Esophagus muscularis mucosa (tissue), 4 donors: ENCODE measurements around the gene LRFN5. TPM values are rescaled to one million over a fixed set of nuclear protein-coding genes. Genes with fewer than 3 reads are reported as not detected.
"Not testable (repeated sequence)": the region's sequence is repeated elsewhere in the genome, so short reads cannot be mapped to it uniquely, and the experiment has no call there.

Source experiments
- DNase-seq: peaks from one replicate; pipeline ENCODE4 v3.0.0-alpha.2; 2017; ENCODE audit errors: extremely low spot score
- H3K27ac ChIP-seq, 4 donors: fragments of 200-600 bp; sonication (generic); replicated peaks in 1 of 4; 1 replicate in 3 of 4; 2 replicates in 1 of 4; pipeline ENCODE4 v1.5.1; 2016 to 2019; ENCODE audit warnings: mild to moderate bottlenecking in 1 of 4
- H3K27me3 ChIP-seq, 4 donors: fragments of 200-600 bp; sonication (generic); one replicate each; pipeline versions ENCODE4 v1.5.1 to v1.6.0; 2016 to 2019
- H3K36me3 ChIP-seq, 4 donors: fragments of 200-600 bp; sonication (generic); one replicate each; pipeline ENCODE4 v1.5.1; 2016 to 2019
- H3K4me1 ChIP-seq, 4 donors: fragments of 200-600 bp; sonication (generic); one replicate each; pipeline ENCODE4 v1.5.1; 2016 to 2019
- H3K4me3 ChIP-seq, 4 donors: fragments of 200-600 bp; sonication (generic); 1 replicate in 2 of 4; 2 replicates in 2 of 4; pipeline ENCODE4 v1.5.1; 2016 to 2019; ENCODE audit warnings: mild to moderate bottlenecking in 4 of 4, moderate library complexity in 1 of 4
- H3K9me3 ChIP-seq, 4 donors: fragments of 200-600 bp; sonication (generic); 1 replicate in 3 of 4; 2 replicates in 1 of 4; pipeline ENCODE4 v1.5.1; 2016 to 2019
- CTCF ChIP-seq, 3 experiments: fragments of 200-600 bp in 2 of 3; fragments of 450-650 bp in 1 of 3; sonication (generic) in 2 of 3; IDR thresholded peaks; one replicate each; pipeline ENCODE4 v1.5.1; 2017 to 2019; ENCODE audit warnings: antibody characterized with exemption in 3 of 3, mild to moderate bottlenecking in 2 of 3, moderate library complexity in 1 of 3
- EP300 ChIP-seq: sonication (generic); formaldehyde crosslinking; IDR thresholded peaks from one replicate; pipeline ENCODE4 v1.6.1; 2017; ENCODE audit warnings: antibody characterized with exemption
- POLR2A ChIP-seq: fragments of 450-650 bp; IDR thresholded peaks from one replicate; pipeline ENCODE4 v1.6.1; 2017; ENCODE audit warnings: antibody characterized with exemption, moderate library complexity, mild to moderate bottlenecking, low read depth
- POLR2AphosphoS5 ChIP-seq, 2 donors: sonication (generic); formaldehyde crosslinking; IDR thresholded peaks; one replicate each; pipeline ENCODE4 v1.6.1; 2017; ENCODE audit warnings: antibody characterized with exemption in 2 of 2
- WGBS: methylation state at CpG from one replicate; pipeline ENCODE4 v1.1.5; 2018; 5-methylcytosine and 5-hydroxymethylcytosine counted together
- intact Hi-C: fragments of 100-400 bp; cut with DNase I; formaldehyde crosslinking; loops from one replicate; pipeline ENCODE4 v1.15.1; 2023
- total RNA-seq, 4 donors: library from RNA; depleted of rRNA; stranded (reverse); fragments of >200 nt; gene quantifications; one replicate each; pipeline versions ENCODE4 v1.1.0 to v1.2.1, GENCODE V29; 2016

LRFN5 gene
- total RNA-seq, 4 donors from 2014 or later: 2.1 to 4.6 (median 3.3) TPM

- TF ChIP-seq POLR2AphosphoS5 (IDR thresholded peaks at IDR 0.05): no peak
- TF ChIP-seq POLR2A: no peak
- no peak for TF ChIP-seq CTCF (IDR thresholded peaks at IDR 0.05)
- TF ChIP-seq EP300: no peak
- no peaks in the 10 kb centered on the region for H3K27me3 ChIP-seq
- no peak overlapping the region for H3K27ac ChIP-seq
- DNase-seq: no peak
- no peaks in the 10 kb centered on the region for H3K36me3 ChIP-seq
- no peaks in the 10 kb centered on the region for H3K9me3 ChIP-seq
- no peaks in the 10 kb centered on the region for H3K4me1 ChIP-seq
- H3K4me3 ChIP-seq: no peak overlapping the region
- intact Hi-C loops: no loop called here
- WGBS: 69% methylated on average over 8 of the region's 8 CpGs
Observed at GRCh38 chr14:41891624-41892023, 284.9 kb downstream of the LRFN5 start.

- Histone ChIP-seq H3K27ac (no peak overlapping the region), H3K36me3 (no peaks in the 10 kb centered on the region), H3K9me3 (no peaks in the 10 kb centered on the region), H3K4me3 (no peak overlapping the region), H3K27me3 (no peaks in the 10 kb centered on the region), H3K4me1 (no peaks in the 10 kb centered on the region)
- TF ChIP-seq POLR2AphosphoS5 (IDR thresholded peaks at IDR 0.05): no peak
- intact Hi-C loops: no loop called here
- no peak for DNase-seq
Observed at GRCh38 chr14:41899416-41899815, 292.7 kb downstream of the LRFN5 start.

- H3K9me3 ChIP-seq: no peaks in the 10 kb centered on the region
- no peak overlapping the region for H3K4me3 ChIP-seq
- TF ChIP-seq CTCF (IDR thresholded peaks at IDR 0.05) (no peak), EP300 (no peak), POLR2AphosphoS5 (IDR thresholded peaks at IDR 0.05) (no peak), POLR2A (no peak)
- no peak overlapping the region for H3K27ac ChIP-seq
- intact Hi-C loops: no loop called here
- DNase-seq: no peak
- H3K4me1 ChIP-seq: no peaks in the 10 kb centered on the region
- H3K36me3 ChIP-seq: no peaks in the 10 kb centered on the region
- H3K27me3 ChIP-seq: no peaks in the 10 kb centered on the region
- WGBS: 93% methylated on average over 4 of the region's 4 CpGs
Observed at GRCh38 chr14:41900644-41901043, 294.0 kb downstream of the LRFN5 start.

- H3K4me3 ChIP-seq: no peak overlapping the region
- H3K27me3 ChIP-seq: no peaks in the 10 kb centered on the region
- 68% methylated on average over 3 of the region's 3 CpGs for WGBS
- no peak overlapping the region for H3K27ac ChIP-seq
- no peaks in the 10 kb centered on the region for H3K4me1 ChIP-seq
- TF ChIP-seq CTCF (IDR thresholded peaks at IDR 0.05) (no peak), POLR2A (no peak), EP300 (no peak), POLR2AphosphoS5 (IDR thresholded peaks at IDR 0.05) (no peak)
- no peak for DNase-seq
- no peaks in the 10 kb centered on the region for H3K9me3 ChIP-seq
- H3K36me3 ChIP-seq: no peaks in the 10 kb centered on the region
- intact Hi-C loops: no loop called here
Observed at GRCh38 chr14:41901089-41901488, 294.4 kb downstream of the LRFN5 start.

GRCh38 chr14:41905394-41905964 is 298.8 kb downstream of the LRFN5 start:
- TF ChIP-seq CTCF (IDR thresholded peaks at IDR 0.05) (no peak), POLR2A (no peak), POLR2AphosphoS5 (IDR thresholded peaks at IDR 0.05) (no peak), EP300 (no peak)
- 95% methylated on average over 9 of the region's 9 CpGs for WGBS
- H3K9me3 ChIP-seq: no peaks in the 10 kb centered on the region
- H3K4me1 ChIP-seq: no peaks in the 10 kb centered on the region
- no peak overlapping the region for H3K4me3 ChIP-seq
- no peak for DNase-seq
- no peaks in the 10 kb centered on the region for H3K27me3 ChIP-seq
- intact Hi-C loops: no loop called here
- H3K27ac ChIP-seq: no peak overlapping the region
- H3K36me3 ChIP-seq: no peaks in the 10 kb centered on the region

- H3K27ac ChIP-seq, intact Hi-C loops, DNase-seq, H3K4me1 ChIP-seq, H3K36me3 ChIP-seq, H3K4me3 ChIP-seq, H3K27me3 ChIP-seq, H3K9me3 ChIP-seq: not testable (repeated sequence)
- WGBS: 92% methylated on average over 10 of the region's 12 CpGs
Observed at GRCh38 chr14:41911155-41911554, 304.5 kb downstream of the LRFN5 start.
